ENCODE measurements around the gene PTGES.

GRCh38 chr9:129725795-129726251 lies 27.0 kb downstream of the PTGES start:
- no peak for TF ChIP-seq NBN (IDR thresholded peaks at IDR 0.05; ENCODE audit: low read depth)
- no peak for TF ChIP-seq CTCF (IDR thresholded peaks at IDR 0.05 in 2 of 3, conservative IDR thresholded peaks at IDR 0.05 in 1 of 3; ENCODE audit: insufficient read depth in 2 of 3, low read depth in 1 of 3, low read length in 3 of 3)
- no peak for TF ChIP-seq SRSF1 (IDR thresholded peaks at IDR 0.05; ENCODE audit: low read depth, low read length)
- TF ChIP-seq NRF1 (conservative IDR thresholded peaks at IDR 0.05 in 1 of 2, IDR thresholded peaks at IDR 0.05 in 1 of 2) = no peak
- no peak for TF ChIP-seq ZBTB49 (CRISPR knock-in tag; IDR thresholded peaks at IDR 0.05; ENCODE audit: borderline replicate concordance)
- TF ChIP-seq EZH2 (IDR thresholded peaks at IDR 0.05; ENCODE audit: borderline replicate concordance, low read depth, low read length) = no peak
- no peak for TF ChIP-seq SAFB (IDR thresholded peaks at IDR 0.05; ENCODE audit: borderline replicate concordance, low read depth, low read length)
